GM19372 (cell line): ENCODE data around the gene IVNS1ABP.
A peak's percentile ranks its signal among the peaks of the same experiment; 100 is the strongest.
"Not testable (repeated sequence)": the region's sequence is repeated elsewhere in the genome, so short reads cannot be mapped to it uniquely, and the experiment has no call there.

ENCODE experiments used
- ATAC-seq: cut with Tn5 transposase; IDR thresholded peaks from one replicate; pipeline ENCODE4 v1.9.1; 2021; ENCODE audit warnings: mild to moderate bottlenecking, low read depth, moderate library complexity; ENCODE audit not compliant: unreplicated experiment

IVNS1ABP gene

GRCh38 chr1:185337246-185337645 is 20.2 kb upstream of the IVNS1ABP start:
- ATAC-seq: no peak

DNA sequence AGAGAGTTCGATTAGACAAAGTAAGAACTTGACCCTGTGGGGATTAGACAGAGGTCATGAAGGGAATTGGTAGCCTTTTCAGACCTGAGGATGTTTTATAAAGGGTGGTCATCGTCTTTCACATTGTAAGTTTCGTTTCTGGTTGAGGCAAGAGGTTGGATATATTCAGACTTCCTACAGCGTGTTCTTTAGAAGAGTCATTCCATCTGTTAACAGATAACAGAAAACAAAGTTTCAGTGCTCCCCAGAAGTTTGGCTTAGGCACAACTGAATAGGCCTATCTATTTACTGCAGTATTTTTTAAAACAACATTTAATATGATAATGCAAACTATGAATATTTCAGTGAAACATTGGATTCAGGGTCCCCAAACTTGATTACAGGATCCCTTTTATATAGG is 17.1 kb upstream of the IVNS1ABP start:
- ATAC-seq: no peak

DNA sequence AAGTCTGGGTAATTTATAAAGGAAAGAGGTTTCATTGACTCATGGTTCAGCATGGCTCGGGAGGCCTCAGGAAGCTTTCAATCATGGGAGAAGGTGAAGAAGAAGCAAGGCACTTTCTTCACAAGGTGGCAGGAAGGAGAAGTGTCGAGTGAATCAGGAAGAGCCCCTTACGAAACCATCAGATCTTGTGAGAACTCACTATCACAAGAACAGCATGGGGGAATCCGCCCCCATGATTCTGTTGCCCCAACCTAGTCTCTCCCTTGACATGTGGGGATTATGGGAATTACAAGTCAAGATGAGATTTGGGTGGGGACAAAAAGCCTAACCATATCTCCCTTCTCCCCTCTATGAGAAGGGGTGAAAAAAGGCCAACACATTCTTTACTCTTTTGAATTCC is 11.2 kb upstream of the IVNS1ABP start:
- no peak for ATAC-seq

DNA sequence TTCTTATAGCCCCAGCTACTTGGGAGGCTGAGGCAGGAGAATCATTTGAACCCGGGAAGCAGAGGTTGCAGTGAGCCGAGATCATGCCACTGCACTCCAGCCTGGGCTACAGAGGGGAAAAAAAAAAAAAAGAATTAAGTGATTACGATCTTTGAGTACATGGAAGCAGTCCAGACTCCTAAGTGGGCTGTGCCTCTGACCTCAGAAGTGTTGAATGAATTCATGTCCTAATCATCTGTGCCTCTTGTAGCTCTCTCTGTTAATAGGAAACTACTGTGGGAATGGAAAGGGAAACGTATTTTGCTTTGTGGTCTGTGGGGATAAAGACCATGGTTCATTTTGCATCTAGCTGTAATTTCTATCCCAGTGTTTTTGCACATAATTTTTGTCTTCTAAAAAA is 8.4 kb upstream of the IVNS1ABP start:
- no peak for ATAC-seq

- no peak for ATAC-seq
These were observed 7.1 kb upstream of the IVNS1ABP start for GRCh38 chr1:185324118-185324517.

GRCh38 chr1:185322636-185323035 is 5.6 kb upstream of the IVNS1ABP start:
- ATAC-seq: no peak

DNA sequence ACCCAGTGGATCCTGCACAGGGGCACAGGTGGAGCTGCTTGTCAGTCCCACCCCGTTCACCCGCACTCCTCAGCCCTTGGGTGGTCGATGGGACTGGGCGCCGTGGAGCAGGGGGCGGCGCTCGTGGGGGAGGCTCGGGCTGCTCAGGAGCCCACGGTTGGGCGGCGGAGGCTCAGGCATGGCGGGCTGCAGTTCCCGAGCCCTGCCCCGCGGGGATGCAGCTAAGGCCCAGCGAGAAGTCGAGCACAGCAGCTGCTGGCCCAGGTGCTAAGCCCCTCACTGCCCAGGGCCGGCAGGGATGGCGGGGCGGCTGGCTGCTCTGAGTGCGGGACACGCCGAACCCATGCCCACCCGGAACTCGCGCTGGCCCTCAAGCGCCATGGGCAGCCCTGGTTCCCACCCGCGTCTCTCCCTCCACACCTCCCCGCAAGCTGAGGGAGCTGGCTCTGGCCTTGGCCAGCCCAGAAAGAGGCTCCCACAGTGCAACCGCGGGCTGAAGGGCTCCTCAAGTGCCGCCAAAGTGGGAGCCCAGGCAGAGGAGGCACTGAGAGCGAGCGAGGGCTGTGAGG is 4.7 kb upstream of the IVNS1ABP start:
- ATAC-seq: not testable (repeated sequence)

DNA sequence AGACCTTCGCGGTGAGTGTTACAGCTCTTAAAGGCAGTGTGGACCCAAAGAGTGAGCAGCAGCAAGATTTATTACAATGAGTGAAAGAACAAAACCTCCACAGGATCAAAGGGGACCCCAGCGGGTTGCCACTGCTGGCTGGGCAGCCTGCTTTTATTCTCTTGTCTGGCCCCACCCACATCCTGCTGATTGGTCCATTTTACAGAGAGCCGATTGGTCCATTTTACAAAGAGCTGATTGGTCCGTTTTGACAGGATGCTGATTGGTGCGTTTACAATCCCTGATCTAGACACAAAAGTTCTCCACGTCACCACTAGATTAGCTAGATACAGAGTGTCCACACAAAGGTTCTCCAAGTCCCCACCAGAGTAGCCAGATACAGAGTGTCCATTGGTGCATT is 4.1 kb upstream of the IVNS1ABP start:
- not testable (repeated sequence) for ATAC-seq

DNA sequence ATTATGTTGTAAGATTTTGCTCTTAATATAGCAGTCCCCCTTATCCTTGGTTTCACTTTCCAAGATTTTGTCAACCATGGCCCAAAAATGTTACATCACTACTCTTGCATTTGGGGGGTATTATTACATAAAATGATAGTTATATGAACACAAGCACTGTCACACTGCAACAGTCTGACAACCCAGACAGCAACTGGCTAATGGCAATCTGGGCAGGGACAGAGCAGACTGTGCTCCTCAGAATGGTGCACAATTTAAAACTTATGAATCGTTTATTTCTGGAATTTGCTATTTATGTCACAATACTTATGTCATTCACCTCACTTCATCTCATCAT is 2.1 kb upstream of the IVNS1ABP start:
- ATAC-seq: no peak

DNA sequence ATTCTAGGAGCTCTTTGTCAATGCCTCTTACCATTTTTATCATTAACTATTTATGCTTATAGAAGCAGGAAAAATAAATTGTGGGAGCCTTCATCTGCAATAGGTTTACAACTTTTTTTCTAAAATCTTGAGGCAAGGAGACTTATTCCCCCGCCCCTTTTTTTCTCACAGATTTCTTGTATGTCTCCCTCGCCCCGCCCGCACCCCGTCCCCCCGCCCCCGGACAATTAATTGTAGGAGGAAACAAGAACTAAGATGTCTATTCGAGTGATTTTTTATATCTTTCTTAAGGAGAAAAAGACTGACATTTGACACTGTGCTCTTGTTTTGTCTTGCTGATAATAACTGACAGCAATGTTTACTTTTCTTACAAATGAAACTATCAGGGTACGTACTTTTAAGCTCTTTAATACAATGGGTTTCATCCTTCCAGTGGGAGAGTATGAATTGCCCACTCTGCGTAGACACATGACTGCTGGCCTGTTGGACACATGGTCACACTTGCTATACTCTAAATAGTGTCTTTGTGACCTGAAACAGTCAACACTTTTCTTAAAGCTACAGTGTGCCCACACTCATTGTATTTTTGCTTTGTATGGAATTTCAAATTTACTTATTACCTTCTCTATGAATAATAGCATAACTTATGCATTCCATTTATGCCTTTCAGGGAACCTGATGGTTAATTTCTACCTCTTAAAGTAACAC is 1.5 kb upstream of the IVNS1ABP start:
- ATAC-seq: no peak

- peak; percentile 27 for ATAC-seq
These were observed 855 bp upstream of the IVNS1ABP start for GRCh38 chr1:185317886-185318310.

DNA sequence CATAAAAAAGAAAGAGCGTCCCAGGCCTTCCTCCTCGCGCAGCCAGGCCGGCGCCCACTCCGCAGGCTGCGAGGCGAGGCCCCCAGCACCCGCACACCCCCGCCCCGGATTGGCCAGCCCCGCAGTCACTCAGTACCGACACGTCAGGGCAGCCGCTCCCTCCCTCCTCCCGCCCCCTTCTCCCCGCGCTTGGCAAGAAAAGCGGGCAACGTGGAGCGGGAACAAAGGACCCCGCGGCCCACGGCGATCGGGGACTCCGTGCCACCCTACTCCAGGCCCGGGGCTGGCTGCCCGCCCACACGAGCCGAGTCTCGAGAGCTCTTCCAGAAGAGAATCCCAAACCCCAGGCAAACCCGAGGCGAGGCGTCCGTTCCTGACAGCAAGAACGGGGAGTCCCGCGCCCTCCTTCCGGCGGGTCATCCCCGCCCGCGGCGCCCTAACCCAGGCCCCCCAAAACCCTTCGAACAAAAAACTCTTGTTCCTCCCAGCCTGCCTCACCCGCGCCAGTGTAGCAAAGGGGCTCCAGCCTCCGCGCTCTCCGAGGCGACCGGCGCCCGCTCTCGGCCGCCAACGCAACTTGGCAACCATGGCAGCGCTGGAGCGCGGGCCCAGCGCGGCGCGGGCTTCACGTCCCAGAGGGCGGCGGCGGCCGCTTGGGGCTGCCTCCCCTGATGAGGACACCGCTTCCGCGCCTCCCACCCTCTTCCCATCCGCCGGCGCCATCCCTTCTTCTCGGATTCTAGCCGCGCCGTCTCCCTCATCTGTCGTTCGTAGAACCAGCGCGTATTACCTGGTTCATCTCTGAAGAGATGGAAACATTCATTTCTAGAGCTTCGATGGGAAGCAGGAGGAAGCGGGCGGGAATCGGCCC is 645 bp downstream of the IVNS1ABP start:
- ATAC-seq: peak; percentile 48

GRCh38 chr1:185315445-185316071 is 1.5 kb downstream of the IVNS1ABP start:
- peak; percentile 0 for ATAC-seq

GRCh38 chr1:185314411-185314810 is 2.6 kb downstream of the IVNS1ABP start:
- ATAC-seq: no peak

DNA sequence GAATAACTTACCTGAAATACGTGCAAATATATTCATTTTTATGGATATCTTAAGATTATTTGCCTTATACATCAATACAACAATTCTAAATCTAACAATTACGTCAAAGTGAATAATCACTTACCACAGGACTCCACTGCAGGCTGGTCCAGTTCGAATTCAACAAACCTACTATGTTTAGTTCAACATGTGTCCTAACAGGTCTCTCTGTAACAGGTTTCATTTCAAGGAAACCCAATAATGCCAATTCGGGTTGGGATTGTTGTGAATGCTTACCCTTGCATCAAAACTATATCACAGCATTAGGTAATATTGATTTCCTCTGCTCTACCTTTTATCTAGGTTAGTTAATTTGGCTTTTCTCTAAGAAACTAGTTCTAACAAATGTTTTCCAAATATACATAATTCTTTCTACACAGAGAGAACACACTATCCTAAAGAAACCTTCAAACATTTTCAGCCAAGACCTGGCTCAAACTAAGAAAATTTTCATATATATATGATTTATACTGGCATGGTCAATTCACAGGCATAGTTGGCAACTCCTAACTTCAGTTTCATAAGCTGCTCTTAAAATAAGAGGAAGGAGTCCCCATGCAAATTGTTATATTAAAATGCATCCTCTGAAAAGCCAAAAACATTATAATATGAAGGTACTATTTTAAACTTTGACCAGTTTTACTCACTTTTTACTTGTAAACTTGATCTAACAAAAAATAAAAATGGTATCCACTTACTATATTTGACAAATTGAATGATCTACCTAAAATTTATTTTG is 4.5 kb downstream of the IVNS1ABP start:
- ATAC-seq: no peak

DNA sequence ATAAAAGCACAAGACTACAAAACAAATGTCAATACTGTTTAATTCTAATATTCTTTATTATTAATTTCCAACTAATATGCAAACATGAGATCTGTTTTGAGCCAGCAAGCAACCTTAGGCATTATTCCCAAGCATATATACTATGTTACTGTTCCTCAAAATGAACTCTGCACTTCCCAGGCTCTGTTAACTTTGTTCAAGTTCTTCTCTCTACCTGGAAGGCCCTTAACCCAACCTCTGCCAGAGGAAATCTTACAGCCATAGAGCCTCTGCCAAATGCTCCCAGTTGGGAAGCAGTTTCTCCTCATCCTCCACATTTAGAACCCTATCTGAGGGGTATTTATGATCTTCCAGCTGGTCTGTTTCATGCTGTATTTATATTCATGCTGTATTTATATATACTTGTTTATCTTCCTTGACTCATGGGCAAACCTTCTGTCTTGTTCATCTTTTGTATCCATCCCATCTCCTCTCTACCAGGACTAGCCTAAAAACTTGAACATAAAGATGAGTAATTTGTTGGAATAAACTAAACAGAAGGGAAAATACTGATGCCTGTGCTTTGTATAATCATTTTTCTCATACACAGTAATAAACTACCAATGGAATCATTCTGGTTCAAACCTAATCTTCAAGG is 5.3 kb downstream of the IVNS1ABP start:
- no peak for ATAC-seq

- ATAC-seq: no peak
These were observed 7.5 kb downstream of the IVNS1ABP start for GRCh38 chr1:185309566-185309965.

DNA sequence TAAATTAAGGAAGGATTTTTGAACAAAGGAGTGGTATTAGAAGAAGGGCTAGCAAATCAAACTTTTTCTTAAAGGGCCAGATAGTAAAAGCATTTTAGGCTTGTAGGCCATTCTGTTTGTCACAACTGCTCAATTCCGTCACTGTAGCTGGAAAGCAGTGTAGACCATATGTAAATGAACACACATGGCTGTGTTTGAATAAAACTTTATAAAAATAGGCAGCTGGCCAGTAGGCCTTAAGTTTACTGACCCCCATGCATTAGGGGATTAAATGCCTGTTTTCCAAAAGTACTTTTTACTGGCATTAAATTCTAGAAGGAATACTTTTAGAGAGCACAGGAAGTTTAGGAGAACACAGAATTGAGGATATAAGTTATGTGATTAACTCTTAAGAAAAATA is 8.9 kb downstream of the IVNS1ABP start:
- ATAC-seq: no peak

GRCh38 chr1:185305419-185305818 is 11.6 kb downstream of the IVNS1ABP start:
- no peak for ATAC-seq

DNA sequence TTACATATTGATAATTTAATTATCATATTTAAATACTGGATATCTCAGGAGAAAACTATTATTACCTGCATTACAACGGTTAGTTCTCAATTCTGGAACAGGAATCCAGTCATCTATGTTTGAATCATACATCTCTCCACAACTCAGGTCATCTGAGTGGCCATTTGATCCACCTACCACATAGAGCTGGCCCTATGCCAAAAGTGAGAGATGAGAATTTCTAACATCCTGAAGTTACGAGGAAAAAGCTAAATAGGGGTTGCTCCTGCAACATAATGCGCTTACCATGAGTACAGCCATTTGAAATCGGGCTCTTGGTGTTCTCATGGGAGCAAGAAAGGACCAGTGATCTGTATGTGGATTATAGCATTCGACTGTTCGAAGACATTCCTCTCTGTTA is 16.9 kb downstream of the IVNS1ABP start:
- no peak for ATAC-seq
